ENCODE measurements around the gene OPALIN.

- TF ChIP-seq CTCF (IDR thresholded peaks at IDR 0.05) (no peak), POLR2A (IDR thresholded peaks at IDR 0.05) (no peak)
These were observed 19.4 kb downstream of the OPALIN start for GRCh38 chr10:96339383-96339782.

All from breast epithelium (tissue), 3 donors.